AG09309 (cell line): ENCODE data around the gene POLK.
"Not testable (repeated sequence)": the region's sequence is repeated elsewhere in the genome, so short reads cannot be mapped to it uniquely, and the experiment has no call there.

Experiments used
- DNase-seq: peaks from one replicate; pipeline ENCODE4 v3.0.0-alpha.2; 2010; ENCODE audit warnings: low read depth
- H3K4me3 ChIP-seq: 2 replicates; pipeline ENCODE4 v1.5.1; 2011; ENCODE audit warnings: mild to moderate bottlenecking, low read depth, low read length, moderate library complexity; ENCODE audit not compliant: control insufficient read depth
- TF ChIP-seq, protein P1 (sequence below): IDR thresholded peaks from 2 replicates; pipeline ENCODE4 v1.5.1; 2011; ENCODE audit warnings: mild to moderate bottlenecking, low read depth, low read length, inconsistent platforms; ENCODE audit not compliant: insufficient read depth, control insufficient read depth; ENCODE audit errors: missing control alignments

Gene POLK

DNA sequence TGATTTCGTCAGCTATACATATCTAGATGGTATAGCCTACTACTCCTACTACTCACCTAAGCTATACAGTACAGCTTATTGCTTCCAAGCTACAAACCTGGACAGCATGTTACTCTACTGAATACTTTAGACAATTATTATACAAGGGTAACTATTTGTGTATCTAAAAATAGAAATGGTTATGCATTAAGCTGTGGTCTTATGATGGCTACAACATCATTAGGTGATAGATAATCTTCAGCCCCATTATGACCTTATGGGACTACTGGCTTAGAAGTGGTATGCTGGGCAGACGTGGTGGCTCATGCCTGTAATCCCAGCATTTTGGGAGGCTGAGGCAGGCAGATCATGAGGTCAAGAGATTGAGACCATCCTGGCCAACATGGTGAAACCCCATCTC is 40.5 kb upstream of the POLK start:
- no peak for DNase-seq
- TF ChIP-seq, protein P1, sequence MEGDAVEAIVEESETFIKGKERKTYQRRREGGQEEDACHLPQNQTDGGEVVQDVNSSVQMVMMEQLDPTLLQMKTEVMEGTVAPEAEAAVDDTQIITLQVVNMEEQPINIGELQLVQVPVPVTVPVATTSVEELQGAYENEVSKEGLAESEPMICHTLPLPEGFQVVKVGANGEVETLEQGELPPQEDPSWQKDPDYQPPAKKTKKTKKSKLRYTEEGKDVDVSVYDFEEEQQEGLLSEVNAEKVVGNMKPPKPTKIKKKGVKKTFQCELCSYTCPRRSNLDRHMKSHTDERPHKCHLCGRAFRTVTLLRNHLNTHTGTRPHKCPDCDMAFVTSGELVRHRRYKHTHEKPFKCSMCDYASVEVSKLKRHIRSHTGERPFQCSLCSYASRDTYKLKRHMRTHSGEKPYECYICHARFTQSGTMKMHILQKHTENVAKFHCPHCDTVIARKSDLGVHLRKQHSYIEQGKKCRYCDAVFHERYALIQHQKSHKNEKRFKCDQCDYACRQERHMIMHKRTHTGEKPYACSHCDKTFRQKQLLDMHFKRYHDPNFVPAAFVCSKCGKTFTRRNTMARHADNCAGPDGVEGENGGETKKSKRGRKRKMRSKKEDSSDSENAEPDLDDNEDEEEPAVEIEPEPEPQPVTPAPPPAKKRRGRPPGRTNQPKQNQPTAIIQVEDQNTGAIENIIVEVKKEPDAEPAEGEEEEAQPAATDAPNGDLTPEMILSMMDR = no peak
- H3K4me3 ChIP-seq = no peak overlapping the region

DNA sequence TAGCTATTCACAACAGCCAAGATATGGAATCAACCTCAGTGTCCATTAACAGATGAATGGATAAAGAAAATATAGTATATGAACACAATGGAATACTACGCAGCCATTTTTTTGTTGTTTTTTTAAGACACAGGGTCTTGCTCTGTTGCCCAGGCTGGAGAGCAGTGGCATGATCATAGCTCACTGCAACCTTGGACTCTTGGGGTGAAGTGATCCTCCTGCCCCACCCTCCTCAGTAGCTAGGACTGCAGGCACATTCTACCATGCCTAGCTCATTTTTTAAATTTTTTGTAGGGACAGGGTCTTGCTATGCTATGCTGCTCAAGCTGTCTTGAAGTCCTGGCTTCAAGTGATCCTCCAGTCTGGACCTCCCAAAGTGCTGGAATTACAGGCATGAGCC is 38.7 kb upstream of the POLK start:
- TF ChIP-seq, protein P1 = no peak
- H3K4me3 ChIP-seq = no peak overlapping the region
- no peak for DNase-seq

DNA sequence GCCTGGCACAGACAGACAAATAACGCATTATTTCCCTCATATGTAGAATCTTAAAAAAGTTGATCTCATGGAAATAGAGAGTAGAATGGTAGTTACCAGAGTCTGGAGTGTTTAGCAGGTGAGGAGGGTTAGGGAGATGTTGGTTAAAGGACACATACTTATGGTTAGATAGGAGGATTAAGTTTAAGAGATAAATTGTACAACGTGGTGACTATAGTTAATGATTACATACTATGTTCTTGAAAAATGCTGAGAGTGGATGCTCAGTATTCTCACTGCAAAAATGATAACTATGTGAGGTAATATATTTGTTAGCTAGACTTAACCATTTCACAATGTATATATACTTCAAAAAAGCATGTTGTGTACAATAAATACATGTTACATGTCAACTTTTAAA is 38.2 kb upstream of the POLK start:
- TF ChIP-seq, protein P1 = no peak
- DNase-seq = no peak

DNA sequence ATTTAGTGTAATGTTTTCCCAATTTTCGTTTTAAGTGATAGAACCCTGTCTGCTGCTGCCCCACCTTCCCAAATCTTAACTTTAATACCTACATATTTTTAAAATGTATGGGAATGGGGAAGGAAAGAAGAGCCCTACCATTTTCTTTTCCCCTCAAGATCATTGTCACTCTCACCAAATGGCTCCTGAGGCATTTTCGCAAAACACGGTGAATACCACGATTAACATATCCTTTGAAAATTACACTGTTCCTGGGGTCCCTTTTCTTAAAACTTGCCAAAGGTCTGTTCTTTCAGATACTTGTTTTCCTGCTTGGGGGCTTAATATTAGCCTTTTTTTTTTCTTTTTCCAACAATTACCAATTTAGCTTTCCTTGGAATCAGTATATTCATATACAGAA is 36.3 kb upstream of the POLK start:
- TF ChIP-seq, protein P1 = no peak
- no peak overlapping the region for H3K4me3 ChIP-seq
- no peak for DNase-seq

More for the DNA sequence above, 38.2 kb upstream of the POLK start:
- no peak overlapping the region for H3K4me3 ChIP-seq

DNA sequence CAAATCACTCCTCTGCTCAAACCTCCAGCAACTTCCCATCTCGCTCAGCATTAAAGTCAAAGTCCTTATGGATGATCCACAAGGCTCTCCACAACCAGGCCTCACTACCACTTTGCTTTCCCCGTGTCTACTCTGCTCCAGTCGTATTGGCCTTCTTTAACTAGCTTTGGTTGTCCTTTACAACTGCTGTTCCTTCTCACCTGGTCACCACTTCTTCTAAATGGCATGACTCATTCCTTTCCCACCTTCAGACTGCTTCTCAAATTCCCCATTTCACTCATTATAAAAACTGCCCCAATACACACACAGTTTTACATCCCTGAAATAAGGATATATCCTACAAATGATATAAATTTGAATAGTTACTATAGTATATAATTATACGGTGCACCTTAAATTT is 30.7 kb upstream of the POLK start:
- DNase-seq = no peak
- TF ChIP-seq, protein P1 = no peak
- no peak overlapping the region for H3K4me3 ChIP-seq

DNA sequence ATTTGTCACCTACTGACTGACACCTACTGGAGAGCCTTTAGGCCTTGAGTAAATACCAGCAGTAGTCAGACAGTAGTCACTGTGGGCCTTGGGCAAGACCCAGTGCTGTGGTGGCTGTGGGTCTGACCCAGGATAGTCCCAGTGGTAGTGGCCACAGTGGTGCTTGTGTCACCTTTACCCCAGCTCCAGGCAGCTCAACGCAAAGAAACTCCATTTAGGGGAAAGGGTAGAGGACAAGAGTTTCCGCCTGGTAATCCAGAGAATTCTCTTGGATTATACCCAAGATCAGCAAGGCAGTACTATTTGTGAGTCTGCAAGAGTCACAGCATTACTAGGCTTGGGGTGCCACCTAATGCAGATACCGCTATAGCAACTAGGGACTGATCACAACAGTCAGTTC is 29.2 kb upstream of the POLK start:
- TF ChIP-seq, protein P1 = no peak

DNA sequence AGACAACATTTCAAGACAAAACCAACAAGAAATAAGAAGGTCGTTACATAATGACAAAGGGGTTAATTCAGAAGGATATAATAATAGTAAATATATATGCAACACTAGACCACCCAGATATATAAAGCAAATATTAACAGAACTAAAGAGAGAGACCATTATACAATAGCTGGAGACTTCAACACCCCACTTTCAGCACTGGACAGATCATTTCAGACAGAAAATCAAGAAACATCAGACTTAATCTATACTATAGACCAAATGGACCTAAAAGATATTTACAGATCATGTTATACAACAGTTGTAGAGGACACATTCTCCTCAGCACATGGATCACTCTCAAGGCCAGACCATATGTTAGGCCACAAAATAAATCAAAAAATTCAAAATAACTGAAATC is 27.1 kb upstream of the POLK start:
- H3K4me3 ChIP-seq = no peak overlapping the region
- TF ChIP-seq, protein P1 = no peak
- no peak for DNase-seq

More for the DNA sequence above, 29.2 kb upstream of the POLK start:
- no peak for DNase-seq
- no peak overlapping the region for H3K4me3 ChIP-seq

DNA sequence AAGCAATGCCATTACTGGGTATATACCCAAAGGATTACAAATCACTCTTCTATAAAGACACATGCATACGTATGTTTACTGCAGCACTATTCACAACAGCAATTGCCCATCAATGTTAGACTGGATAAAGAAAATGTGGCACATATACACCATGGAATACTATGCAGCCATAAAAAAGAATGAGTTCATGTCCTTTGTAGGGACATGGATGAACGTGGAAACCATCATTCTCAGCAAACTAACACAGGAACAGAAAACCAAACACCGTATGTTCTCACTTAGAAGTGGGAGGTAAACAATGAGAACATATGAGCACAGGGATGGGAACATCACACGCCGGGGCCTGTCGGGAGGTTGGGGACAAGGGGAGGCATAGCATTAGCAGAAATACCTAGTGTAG is 21.8 kb upstream of the POLK start:
- not testable (repeated sequence) for H3K4me3 ChIP-seq, DNase-seq
